ENCODE measurements around the gene CERS6.

Gene CERS6

GRCh38 chr2:168460571-168460970, 4.5 kb downstream of the CERS6 start:
- no peaks in the 10 kb centered on the region for H3K9me3 ChIP-seq (ENCODE audit: severe bottlenecking)
- peaks cover 3% of the 10 kb centered on the region for H3K36me3 ChIP-seq
- H3K27me3 ChIP-seq (ENCODE audit: insufficient read depth, low read depth, severe bottlenecking), result peaks cover 6% of the 10 kb centered on the region
- H3K27ac ChIP-seq, result no peak overlapping the region
- no peak overlapping the region for H3K4me3 ChIP-seq (ENCODE audit: low read depth, low read length)
- no peak for TF ChIP-seq CTCF (IDR thresholded peaks at IDR 0.05; ENCODE audit: low read depth, low read length)
- DNase-seq, result no peak

- H3K4me3 ChIP-seq (ENCODE audit: low read depth, low read length), result no peak overlapping the region
- H3K27ac ChIP-seq, result no peak overlapping the region
- no peak for TF ChIP-seq CTCF (IDR thresholded peaks at IDR 0.05; ENCODE audit: low read depth, low read length)
- peaks cover 6% of the 10 kb centered on the region for H3K27me3 ChIP-seq (ENCODE audit: insufficient read depth, low read depth, severe bottlenecking)
- H3K36me3 ChIP-seq, result peaks cover 3% of the 10 kb centered on the region
- H3K9me3 ChIP-seq (ENCODE audit: severe bottlenecking), result no peaks in the 10 kb centered on the region
- DNase-seq, result no peak
Observed at GRCh38 chr2:168461178-168461941, 5.3 kb downstream of the CERS6 start.

- no peak for TF ChIP-seq CTCF (IDR thresholded peaks at IDR 0.05; ENCODE audit: low read depth, low read length)
- H3K27ac ChIP-seq, result no peak overlapping the region
- no peak overlapping the region for H3K4me3 ChIP-seq (ENCODE audit: low read depth, low read length)
- H3K36me3 ChIP-seq, result no peaks in the 10 kb centered on the region
- DNase-seq, result no peak
- no peaks in the 10 kb centered on the region for H3K9me3 ChIP-seq (ENCODE audit: severe bottlenecking)
- H3K27me3 ChIP-seq (ENCODE audit: insufficient read depth, low read depth, severe bottlenecking), result peaks cover 11% of the 10 kb centered on the region
Observed at GRCh38 chr2:168461942-168462331, 5.9 kb downstream of the CERS6 start.

GRCh38 chr2:168462543-168463045, 6.5 kb downstream of the CERS6 start:
- H3K27me3 ChIP-seq (ENCODE audit: insufficient read depth, low read depth, severe bottlenecking), result peaks cover 16% of the 10 kb centered on the region
- H3K9me3 ChIP-seq (ENCODE audit: severe bottlenecking), result no peaks in the 10 kb centered on the region
- H3K36me3 ChIP-seq, result no peaks in the 10 kb centered on the region
- no peak for DNase-seq
- TF ChIP-seq CTCF (IDR thresholded peaks at IDR 0.05; ENCODE audit: low read depth, low read length), result no peak
- H3K27ac ChIP-seq, result no peak overlapping the region
- no peak overlapping the region for H3K4me3 ChIP-seq (ENCODE audit: low read depth, low read length)

- H3K36me3 ChIP-seq, result no peaks in the 10 kb centered on the region
- no peak for TF ChIP-seq CTCF (IDR thresholded peaks at IDR 0.05; ENCODE audit: low read depth, low read length)
- H3K4me3 ChIP-seq (ENCODE audit: low read depth, low read length), result no peak overlapping the region
- H3K9me3 ChIP-seq (ENCODE audit: severe bottlenecking), result no peaks in the 10 kb centered on the region
- H3K27me3 ChIP-seq (ENCODE audit: insufficient read depth, low read depth, severe bottlenecking), result peaks cover 16% of the 10 kb centered on the region
- no peak overlapping the region for H3K27ac ChIP-seq
- no peak for DNase-seq
Observed at GRCh38 chr2:168465594-168465993, 9.5 kb downstream of the CERS6 start.
